Globus pallidus (tissue), 1 donor: ENCODE measurements around the gene MYL7.

Experiments used
- DNase-seq: peaks from one replicate; pipeline ENCODE4 v3.0.0-alpha.2; 2015; ENCODE audit warnings: low spot score

The MYL7 gene

DNA sequence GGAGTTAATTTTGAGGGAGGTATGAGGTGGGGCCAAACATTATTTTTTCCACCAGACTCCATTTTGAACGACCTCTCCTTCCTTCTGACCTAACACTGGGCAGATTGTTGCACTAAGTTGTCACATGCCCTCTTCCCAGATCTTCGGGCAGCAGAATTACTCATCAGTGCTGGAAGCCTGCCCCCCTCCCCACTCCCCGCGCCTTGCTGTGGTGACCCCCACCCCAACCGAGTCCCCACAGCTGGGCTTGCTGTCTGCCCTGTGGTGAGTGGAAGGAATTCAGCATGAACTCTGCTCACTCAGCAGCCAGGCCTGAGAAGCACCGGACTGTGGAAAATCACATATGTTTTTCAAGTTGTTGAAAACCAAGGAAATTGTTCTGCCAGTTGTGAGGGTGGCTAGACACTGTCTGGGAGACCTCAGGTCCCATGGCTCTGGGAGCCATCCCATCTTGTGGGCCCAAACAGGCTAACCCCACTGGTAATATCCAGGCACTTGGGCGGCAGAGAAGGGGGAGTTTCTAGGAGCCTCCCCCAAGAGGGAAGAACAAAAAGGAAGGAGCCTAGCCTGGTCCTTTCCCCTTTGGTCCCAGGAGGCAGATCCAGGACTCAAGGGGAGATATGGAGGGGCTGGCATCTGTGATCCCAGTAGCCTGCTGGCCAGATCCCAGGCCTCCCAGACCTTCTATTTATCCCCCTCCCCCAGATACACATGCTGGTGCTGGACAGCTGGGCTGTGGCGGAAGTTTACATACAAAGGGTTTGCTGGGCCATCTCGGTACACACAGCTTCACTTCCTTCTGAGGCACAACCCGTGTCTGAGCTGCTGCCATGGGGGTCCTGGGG, 40.5 kb downstream of the MYL7 start:
- DNase-seq = no peak

DNA sequence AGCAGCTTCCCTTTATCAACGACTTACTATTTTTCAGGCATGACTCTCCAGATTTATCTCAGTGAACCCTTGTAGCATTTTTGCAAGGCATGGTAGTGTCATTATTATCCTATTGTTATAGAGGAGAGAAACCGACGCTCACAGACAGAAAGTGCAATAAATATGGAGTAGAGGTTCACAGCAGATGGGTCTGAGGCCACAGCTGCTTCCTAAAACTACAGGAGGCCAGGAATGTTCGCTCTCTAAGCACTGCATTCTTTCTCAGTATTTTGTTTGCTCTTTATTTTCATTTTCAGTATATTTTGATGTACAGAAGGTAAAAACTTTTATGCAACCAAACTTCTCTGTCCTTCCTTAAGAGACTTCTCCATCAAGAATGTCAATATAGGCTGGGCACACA, 41.5 kb downstream of the MYL7 start:
- DNase-seq = no peak

DNA sequence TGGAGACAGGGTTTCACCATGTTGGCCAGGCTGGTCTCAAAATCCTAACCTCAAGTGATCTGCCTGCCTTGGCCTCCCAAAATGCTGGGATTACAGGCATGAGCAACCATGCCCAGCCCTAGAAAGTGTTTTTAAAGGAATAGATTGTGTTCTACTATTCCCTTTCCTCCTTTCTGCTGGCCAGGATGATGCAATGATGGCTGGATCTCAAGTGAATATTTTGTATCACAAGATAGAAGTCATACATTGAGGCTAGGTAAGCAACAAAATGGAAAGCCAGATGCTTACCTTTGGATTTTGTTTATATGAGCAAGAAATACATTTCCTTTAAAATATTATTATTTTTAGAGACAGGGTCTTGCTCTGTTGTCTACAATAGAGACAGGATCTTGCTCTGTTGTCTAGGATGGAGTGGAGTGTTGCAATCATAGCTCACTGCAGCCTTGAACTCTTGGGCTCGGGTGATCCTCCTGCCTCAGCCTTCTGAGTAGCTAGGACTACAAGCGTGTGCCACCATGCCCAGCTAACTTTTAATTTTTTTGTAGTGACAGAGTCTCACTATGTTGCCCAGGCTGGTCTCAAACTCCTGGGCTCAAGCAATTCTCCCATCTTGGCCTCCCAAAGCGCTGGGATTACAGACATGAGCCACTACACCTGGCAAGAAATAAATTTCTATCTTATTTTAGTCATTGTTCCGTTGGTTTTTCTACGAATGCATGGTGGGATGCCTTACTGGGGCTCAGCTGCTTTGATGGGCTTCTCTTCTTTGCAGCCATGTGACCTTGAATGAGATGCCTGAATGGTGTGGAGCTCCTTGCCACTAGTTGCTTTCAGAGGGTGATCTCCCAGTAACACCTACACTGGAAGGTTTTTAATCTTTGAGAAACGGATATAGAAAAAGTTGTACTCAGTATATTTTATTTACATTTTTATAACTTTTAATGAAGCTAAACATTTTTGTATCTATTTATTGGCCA, 42.8 kb downstream of the MYL7 start:
- no peak for DNase-seq

DNA sequence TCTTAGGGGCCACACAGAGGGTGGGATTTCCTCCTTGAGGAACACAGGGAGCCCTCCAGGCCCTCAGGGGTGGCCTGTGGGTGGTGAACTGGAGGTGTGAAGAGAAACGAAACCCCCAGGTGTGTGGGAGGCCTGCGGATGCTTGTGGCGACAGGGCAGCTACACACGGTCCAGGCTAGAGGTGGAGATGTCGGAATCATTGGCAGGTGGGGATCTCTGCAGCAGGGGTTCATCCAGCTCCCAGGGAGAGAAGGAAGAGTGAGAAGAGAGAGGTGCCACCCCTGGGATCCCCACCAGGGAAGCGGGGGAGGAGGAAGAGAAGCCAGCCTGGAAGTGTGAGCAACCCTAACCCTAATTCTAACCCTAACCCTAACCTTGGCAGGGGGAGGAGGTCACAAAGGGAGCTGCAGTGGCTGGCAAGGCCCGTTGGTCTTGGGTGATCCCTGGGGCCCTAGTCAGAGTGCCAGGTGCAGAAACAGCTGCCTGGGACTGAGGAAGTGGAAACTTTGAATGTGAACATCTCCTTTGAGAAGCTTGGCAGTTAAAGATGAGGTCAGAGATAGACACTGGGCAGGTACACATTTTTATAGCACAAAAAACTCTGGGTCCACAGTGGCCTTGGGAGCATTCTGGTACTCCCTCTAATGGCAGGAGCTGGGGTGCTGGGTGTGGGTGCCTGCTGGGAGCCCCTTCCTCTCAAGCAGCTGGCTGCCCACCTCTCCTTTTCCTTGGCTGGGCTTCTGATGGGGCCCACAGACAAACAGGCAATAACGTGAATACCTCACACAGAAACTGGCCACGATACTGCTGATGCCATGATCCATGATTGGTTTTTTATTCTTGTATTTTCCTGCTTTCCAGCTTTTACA, 43.8 kb downstream of the MYL7 start:
- no peak for DNase-seq

DNA sequence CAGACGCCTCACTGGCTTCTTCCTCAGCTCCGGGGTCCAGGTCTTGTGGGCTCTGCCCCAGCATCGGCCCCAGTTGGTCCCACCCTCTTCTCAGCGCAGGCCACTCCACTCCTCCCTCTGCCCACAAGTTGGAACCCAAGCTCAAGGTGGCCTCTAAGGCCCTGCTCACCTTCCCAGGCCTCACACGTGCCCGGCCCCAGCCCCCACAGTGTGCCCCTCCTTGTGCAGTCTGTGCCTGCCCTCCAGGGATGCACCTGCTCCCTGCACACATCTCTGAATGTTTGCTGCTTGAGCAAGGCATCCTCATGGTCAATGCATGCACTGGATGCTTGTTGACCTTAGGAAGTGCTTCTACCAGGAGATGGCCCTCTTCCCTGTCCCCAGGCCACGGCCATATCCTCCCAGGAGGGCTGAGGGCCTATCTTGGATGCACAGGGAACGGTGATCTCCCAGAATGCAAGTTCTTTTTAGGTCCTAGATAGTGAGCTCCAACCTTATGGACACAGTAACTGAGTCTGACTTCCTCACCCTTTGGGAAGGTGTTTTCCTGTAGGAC, 44.7 kb downstream of the MYL7 start:
- no peak for DNase-seq

DNA sequence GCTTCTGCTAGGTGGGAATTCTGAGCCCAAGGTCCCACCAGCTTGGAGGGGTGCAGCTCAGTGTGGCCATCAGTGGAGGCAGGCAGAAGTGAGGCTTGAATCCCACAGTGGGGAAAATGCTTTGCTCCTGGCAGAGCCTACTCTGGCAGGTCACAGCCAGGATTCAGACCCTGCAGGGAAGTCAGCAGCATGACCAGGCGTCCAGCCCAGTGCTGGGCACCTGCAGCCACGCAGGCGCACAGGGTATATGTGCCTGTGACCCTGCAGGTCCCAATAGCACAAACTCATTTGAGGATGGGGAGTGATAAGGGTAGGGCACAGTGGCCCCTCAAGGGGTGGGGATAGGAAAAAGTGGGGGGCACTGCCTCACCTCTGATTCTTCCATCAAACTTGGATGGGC, 45.4 kb downstream of the MYL7 start:
- no peak for DNase-seq

DNA sequence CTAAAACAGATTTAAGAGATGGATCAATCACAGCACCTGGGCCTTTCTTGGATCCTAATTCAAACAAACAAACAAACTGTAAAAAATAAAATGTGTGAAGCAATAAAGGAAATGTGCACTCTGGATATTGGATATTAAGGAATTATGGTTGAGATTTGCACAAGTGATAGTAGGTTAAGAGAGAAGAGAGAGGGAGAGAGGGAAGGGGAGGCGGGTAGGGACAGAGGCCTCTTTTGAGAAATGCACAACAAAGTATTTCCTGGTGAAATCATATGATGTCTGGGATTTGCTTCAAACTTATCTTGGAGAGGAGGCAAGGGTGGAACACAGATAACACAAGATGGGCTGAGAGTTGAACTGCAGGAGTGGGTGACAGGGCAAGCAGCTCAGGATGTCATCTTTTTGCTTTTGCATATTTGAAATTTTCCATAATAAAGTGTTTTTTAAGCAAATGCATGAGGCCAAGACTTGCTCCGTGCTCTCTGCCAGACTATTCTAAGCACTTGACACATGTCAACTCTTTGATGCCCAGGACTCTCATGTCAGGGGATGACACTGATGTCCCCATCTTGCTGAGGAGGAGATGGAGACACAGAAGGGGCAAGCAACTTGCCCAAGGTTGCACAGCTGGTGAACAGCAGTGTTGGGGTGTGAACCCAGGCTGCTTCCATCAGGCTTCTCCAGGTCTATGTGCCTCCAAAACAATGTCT, 46.1 kb downstream of the MYL7 start:
- no peak for DNase-seq

DNA sequence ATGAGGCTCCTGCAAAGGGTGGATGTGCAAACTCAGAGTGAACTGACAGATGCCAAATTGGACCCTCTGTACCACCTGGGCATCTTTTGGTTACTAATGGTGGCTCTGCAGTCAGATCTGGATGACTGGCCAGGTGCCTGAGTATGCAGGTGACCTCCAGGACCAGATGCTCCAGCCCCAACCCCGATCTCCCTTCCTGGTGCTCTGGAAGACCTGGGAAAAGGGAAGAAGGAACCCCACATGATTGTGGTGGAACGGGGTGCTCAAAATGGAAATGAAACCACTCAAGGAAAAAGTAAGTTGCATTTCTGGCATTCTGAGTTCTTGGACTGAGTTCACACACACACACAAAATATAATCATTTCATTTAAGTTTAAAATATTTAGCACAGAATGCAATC, 46.8 kb downstream of the MYL7 start:
- no peak for DNase-seq

DNA sequence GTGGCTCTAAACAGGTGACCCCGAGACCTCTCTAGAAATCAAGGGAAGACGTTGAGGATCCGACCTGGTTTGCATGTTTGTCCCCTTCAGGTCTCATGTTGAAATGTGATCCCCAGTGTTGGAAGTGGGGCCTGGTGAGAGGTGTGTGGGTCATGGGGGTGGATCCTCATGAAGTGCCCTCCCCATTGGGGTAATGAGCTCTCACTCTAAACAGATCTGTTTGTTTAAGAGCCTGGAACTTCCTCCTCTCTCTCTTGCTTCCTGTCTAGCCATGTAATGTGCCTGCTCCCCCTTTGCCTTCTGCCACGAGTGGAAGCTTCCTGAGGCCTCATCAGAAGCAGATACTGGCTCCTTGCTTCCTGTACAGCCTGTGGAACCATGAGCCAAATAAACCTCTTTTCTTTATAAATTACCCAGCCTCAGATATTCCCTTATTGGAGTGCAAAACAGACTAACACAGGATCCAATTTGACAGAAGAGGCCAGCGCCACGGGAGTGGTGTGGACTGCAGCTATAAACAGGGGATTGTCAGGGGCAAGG, 48.0 kb downstream of the MYL7 start:
- no peak for DNase-seq
